Breast epithelium (tissue), 4 donors: ENCODE data around the gene LDAH. TPM values are rescaled to one million over a fixed set of nuclear protein-coding genes. Genes with fewer than 3 reads are reported as not detected.

Source experiments
- DNase-seq, 2 donors: peaks; one replicate each; pipeline ENCODE4 v3.0.0-alpha.2; 2019; ENCODE audit warnings: low spot score in 2 of 2
- H3K27ac ChIP-seq, 2 donors: fragments of 200-600 bp; sonication (generic) in 1 of 2; one replicate each; pipeline ENCODE4 v1.5.1; 2016 to 2019; ENCODE audit warnings: mild to moderate bottlenecking in 1 of 2
- H3K27me3 ChIP-seq, 2 donors: fragments of 200-600 bp; sonication (generic) in 1 of 2; one replicate each; pipeline versions ENCODE4 v1.5.1 to v1.6.0; 2017 to 2019; ENCODE audit warnings: control low read depth in 1 of 2, mild to moderate bottlenecking in 1 of 2
- H3K36me3 ChIP-seq: fragments of 200-600 bp; one replicate; pipeline ENCODE4 v1.5.1; 2019
- H3K4me1 ChIP-seq, 2 donors: fragments of 200-600 bp; sonication (generic); one replicate each; pipeline ENCODE4 v1.5.1; 2016 to 2019; ENCODE audit warnings: control low read depth in 1 of 2
- H3K4me3 ChIP-seq, 3 donors: fragments of 200-600 bp; sonication (generic); 1 replicate in 2 of 3; 2 replicates in 1 of 3; pipeline ENCODE4 v1.5.1; 2016 to 2019; ENCODE audit warnings: mild to moderate bottlenecking in 3 of 3, moderate library complexity in 2 of 3
- H3K9me3 ChIP-seq, 2 donors: fragments of 200-600 bp; sonication (generic) in 1 of 2; one replicate each; pipeline ENCODE4 v1.5.1; 2016 to 2019; ENCODE audit warnings: control low read depth in 1 of 2
- CTCF ChIP-seq, 3 donors: fragments of 450-650 bp; IDR thresholded peaks; one replicate each; pipeline ENCODE4 v1.5.1; 2016 to 2017; ENCODE audit warnings: antibody characterized with exemption in 3 of 3, mild to moderate bottlenecking in 3 of 3, moderate library complexity in 3 of 3
- POLR2A ChIP-seq: fragments of 450-650 bp; IDR thresholded peaks from one replicate; pipeline ENCODE4 v1.6.1; 2016; ENCODE audit warnings: antibody characterized with exemption, mild to moderate bottlenecking, moderate library complexity
- POLR2AphosphoS5 ChIP-seq, 3 donors: sonication (generic); formaldehyde crosslinking; IDR thresholded peaks; one replicate each; pipeline ENCODE4 v1.6.1; 2017; ENCODE audit warnings: antibody characterized with exemption in 3 of 3
- intact Hi-C: fragments of 100-400 bp; cut with DNase I; formaldehyde crosslinking; loops from one replicate; pipeline ENCODE4 v1.15.1; 2023; ENCODE audit warnings: low total_unique reads
- total RNA-seq, 3 donors: library from RNA; depleted of rRNA; stranded (reverse); fragments of >200 nt; gene quantifications; one replicate each; pipeline ENCODE4 v1.1.0, GENCODE V29; 2016

Gene LDAH
- total RNA-seq, 3 donors from 2014 or later = 12.3 to 17.0 (median 12.5) TPM

DNA sequence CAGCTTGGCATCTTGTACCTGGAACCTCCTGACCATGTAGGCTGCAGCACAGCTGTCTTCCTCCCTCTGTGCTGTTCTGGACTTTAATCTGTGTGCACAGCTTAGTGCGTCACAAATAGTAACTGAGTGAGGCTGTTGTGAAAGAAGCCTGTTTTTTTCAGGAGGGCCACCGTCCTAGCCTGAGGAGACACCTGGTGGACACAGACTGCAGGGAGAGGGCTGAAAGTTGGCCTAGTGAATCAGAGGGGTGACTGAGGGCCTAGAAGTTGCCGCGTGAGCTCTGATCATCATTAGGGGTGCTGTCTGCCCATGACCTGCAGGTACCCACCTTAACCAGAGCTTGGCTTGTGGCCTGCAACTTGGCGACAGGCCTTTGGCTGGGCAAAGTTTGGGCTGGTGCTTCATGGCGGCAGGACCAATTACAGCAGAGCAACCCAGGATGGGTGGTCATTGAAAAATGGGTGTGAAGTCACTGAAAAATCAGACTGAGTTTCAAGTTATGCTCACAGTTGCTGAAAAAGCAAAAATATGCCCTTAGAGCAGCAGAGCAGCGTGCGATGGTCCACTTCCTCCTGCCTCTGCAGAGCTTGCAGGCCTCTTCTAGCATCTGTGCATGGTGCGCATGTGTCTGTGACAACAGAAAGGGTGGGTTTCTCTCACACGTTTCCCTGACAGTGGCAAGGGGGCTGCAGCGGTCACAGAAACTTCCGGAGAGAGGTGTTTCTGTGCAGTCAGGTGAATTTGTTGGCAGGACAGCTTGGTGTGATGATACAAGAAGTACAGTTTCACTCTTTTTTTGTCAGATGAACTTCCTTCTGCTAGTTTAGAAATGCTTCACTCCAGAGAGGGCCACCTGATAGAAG lies 146.3 kb downstream of the LDAH start:
- DNase-seq = no peak
- H3K36me3 ChIP-seq = no peaks in the 10 kb centered on the region
- intact Hi-C loops = no loop called here
- H3K4me1 ChIP-seq = no peaks in the 10 kb centered on the region
- no peak overlapping the region for H3K4me3 ChIP-seq
- no peaks in the 10 kb centered on the region for H3K9me3 ChIP-seq
- H3K27ac ChIP-seq = no peak overlapping the region
- TF ChIP-seq CTCF (IDR thresholded peaks at IDR 0.05) = no peak
- no peak for TF ChIP-seq POLR2A
- no peak for TF ChIP-seq POLR2AphosphoS5 (IDR thresholded peaks at IDR 0.05)
- peaks cover 0 to 20% of the 10 kb centered on the region in 2 donors for H3K27me3 ChIP-seq

- H3K4me3 ChIP-seq = no peak overlapping the region
- TF ChIP-seq POLR2AphosphoS5 (IDR thresholded peaks at IDR 0.05) = no peak
- TF ChIP-seq CTCF (IDR thresholded peaks at IDR 0.05) = no peak
- TF ChIP-seq POLR2A = no peak
Measured at GRCh38 chr2:20675701-20676352, 147.1 kb downstream of the LDAH start.

GRCh38 chr2:20674974-20675679 lies 147.8 kb downstream of the LDAH start:
- DNase-seq = no peak
- H3K36me3 ChIP-seq = no peaks in the 10 kb centered on the region
- no peak overlapping the region for H3K4me3 ChIP-seq
- peaks cover 0 to 34% of the 10 kb centered on the region in 2 donors for H3K27me3 ChIP-seq
- TF ChIP-seq CTCF (IDR thresholded peaks at IDR 0.05) = no peak
- no peaks in the 10 kb centered on the region for H3K9me3 ChIP-seq
- intact Hi-C loops = no loop called here
- no peaks in the 10 kb centered on the region for H3K4me1 ChIP-seq
- H3K27ac ChIP-seq = no peak overlapping the region

More at GRCh38 chr2:20675701-20676352, 147.1 kb downstream of the LDAH start:
- intact Hi-C loops = no loop called here
- H3K27me3 ChIP-seq = peaks cover 0 to 27% of the 10 kb centered on the region in 2 donors
- H3K36me3 ChIP-seq = no peaks in the 10 kb centered on the region
- H3K9me3 ChIP-seq = no peaks in the 10 kb centered on the region
- DNase-seq = no peak
- no peaks in the 10 kb centered on the region for H3K4me1 ChIP-seq
- H3K27ac ChIP-seq = no peak overlapping the region

DNA sequence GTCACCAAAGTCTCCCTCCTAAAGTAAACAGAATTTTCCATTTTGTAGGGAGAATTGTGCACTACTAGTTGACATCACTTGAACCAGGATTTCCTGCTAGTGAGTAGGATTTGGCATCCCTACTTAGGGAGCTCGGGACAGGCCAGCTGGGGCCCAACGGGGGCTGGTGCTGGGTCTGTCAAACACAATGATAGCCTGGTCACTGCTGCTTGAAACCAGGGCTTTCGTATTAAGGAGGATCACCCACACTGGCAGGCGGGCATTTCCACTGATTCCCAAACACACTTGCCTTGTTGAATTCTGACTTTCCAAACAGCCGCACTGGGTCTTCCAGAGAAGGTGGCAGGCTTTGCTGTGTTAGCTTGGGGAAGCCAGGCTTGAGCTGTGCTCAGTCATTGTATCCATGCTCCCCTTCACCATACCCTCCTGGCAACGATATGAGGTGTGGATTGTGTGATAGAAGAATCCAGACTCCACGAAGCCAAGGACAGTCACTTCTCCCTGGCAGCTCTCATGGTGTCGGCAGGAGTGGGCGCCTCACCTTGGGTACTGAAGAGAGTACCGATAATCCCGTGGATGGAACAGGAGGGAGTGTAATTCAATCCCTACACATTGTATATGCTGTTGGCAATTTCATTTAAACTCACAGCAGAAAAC lies 148.5 kb downstream of the LDAH start:
- no peak for TF ChIP-seq POLR2AphosphoS5 (IDR thresholded peaks at IDR 0.05)
- no peak for TF ChIP-seq POLR2A
- no peak for TF ChIP-seq CTCF (IDR thresholded peaks at IDR 0.05)
- no peak for DNase-seq
- intact Hi-C loops = no loop called here
- no peaks in the 10 kb centered on the region for H3K9me3 ChIP-seq
- H3K4me1 ChIP-seq = no peaks in the 10 kb centered on the region
- H3K27ac ChIP-seq = no peak overlapping the region
- no peaks in the 10 kb centered on the region for H3K36me3 ChIP-seq
- H3K27me3 ChIP-seq = peaks cover 0 to 41% of the 10 kb centered on the region in 2 donors
- H3K4me3 ChIP-seq = no peak overlapping the region
